ENCODE data around the gene MORF4L1. TPM values are rescaled to one million over a fixed set of nuclear protein-coding genes. Genes with fewer than 3 reads are reported as not detected.

Gene MORF4L1
- total and polyA plus RNA-seq, 2 experiments from 2014 or later: 520 to 571 TPM

- ATAC-seq (no peak), DNase-seq (ENCODE audit: low spot score) (no peak)
- Histone ChIP-seq H4K20me1 (replicated peaks; ENCODE audit: insufficient read depth) (no peaks in the 10 kb centered on the region), H3F3A (replicated peaks; ENCODE audit: low read depth) (no peaks in the 10 kb centered on the region), H3K4me3 (no peak overlapping the region), H3K36me3 (ENCODE audit: insufficient read depth) (no peaks in the 10 kb centered on the region), H3K9me2 (ENCODE audit: insufficient read depth) (no peaks in the 10 kb centered on the region), H3K27me3 (ENCODE audit: insufficient read depth) (no peaks in the 10 kb centered on the region), H3K79me2 (replicated peaks; ENCODE audit: insufficient read depth) (no peaks in the 10 kb centered on the region), H3K4me2 (no peak overlapping the region), H2AFZ (no peak overlapping the region), H3K4me1 (ENCODE audit: insufficient read depth) (peaks cover 9% of the 10 kb centered on the region), H3K27ac (ENCODE audit: low read depth) (no peak overlapping the region)
- Mint-ChIP-seq H3K27ac (no peak overlapping the region), H3K36me3 (ENCODE audit: low read depth) (no peaks in the 10 kb centered on the region), H3K9me3 (peaks cover 9% of the 10 kb centered on the region; the same call in 2 of the 3 replicates), H3K4me1 (peaks cover 9% of the 10 kb centered on the region; the same call in 2 of the 3 replicates), H3K4me3 (no peak overlapping the region), H3K27me3 (ENCODE audit: insufficient read depth, low read depth, poor library complexity) (peaks cover 7% of the 10 kb centered on the region)
- no peak for TF ChIP-seq ZNF114 (CRISPR knock-in tag; IDR thresholded peaks at IDR 0.05)
- TF ChIP-seq ZNF331 (CRISPR knock-in tag; IDR thresholded peaks at IDR 0.05; ENCODE audit: low read depth): no peak
- TF ChIP-seq, protein P1, sequence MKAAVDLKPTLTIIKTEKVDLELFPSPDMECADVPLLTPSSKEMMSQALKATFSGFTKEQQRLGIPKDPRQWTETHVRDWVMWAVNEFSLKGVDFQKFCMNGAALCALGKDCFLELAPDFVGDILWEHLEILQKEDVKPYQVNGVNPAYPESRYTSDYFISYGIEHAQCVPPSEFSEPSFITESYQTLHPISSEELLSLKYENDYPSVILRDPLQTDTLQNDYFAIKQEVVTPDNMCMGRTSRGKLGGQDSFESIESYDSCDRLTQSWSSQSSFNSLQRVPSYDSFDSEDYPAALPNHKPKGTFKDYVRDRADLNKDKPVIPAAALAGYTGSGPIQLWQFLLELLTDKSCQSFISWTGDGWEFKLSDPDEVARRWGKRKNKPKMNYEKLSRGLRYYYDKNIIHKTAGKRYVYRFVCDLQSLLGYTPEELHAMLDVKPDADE (IDR thresholded peaks at IDR 0.05): no peak
- TF ChIP-seq NANOG (IDR thresholded peaks at IDR 0.05; ENCODE audit: borderline replicate concordance): no peak
- TF ChIP-seq, protein P2, sequence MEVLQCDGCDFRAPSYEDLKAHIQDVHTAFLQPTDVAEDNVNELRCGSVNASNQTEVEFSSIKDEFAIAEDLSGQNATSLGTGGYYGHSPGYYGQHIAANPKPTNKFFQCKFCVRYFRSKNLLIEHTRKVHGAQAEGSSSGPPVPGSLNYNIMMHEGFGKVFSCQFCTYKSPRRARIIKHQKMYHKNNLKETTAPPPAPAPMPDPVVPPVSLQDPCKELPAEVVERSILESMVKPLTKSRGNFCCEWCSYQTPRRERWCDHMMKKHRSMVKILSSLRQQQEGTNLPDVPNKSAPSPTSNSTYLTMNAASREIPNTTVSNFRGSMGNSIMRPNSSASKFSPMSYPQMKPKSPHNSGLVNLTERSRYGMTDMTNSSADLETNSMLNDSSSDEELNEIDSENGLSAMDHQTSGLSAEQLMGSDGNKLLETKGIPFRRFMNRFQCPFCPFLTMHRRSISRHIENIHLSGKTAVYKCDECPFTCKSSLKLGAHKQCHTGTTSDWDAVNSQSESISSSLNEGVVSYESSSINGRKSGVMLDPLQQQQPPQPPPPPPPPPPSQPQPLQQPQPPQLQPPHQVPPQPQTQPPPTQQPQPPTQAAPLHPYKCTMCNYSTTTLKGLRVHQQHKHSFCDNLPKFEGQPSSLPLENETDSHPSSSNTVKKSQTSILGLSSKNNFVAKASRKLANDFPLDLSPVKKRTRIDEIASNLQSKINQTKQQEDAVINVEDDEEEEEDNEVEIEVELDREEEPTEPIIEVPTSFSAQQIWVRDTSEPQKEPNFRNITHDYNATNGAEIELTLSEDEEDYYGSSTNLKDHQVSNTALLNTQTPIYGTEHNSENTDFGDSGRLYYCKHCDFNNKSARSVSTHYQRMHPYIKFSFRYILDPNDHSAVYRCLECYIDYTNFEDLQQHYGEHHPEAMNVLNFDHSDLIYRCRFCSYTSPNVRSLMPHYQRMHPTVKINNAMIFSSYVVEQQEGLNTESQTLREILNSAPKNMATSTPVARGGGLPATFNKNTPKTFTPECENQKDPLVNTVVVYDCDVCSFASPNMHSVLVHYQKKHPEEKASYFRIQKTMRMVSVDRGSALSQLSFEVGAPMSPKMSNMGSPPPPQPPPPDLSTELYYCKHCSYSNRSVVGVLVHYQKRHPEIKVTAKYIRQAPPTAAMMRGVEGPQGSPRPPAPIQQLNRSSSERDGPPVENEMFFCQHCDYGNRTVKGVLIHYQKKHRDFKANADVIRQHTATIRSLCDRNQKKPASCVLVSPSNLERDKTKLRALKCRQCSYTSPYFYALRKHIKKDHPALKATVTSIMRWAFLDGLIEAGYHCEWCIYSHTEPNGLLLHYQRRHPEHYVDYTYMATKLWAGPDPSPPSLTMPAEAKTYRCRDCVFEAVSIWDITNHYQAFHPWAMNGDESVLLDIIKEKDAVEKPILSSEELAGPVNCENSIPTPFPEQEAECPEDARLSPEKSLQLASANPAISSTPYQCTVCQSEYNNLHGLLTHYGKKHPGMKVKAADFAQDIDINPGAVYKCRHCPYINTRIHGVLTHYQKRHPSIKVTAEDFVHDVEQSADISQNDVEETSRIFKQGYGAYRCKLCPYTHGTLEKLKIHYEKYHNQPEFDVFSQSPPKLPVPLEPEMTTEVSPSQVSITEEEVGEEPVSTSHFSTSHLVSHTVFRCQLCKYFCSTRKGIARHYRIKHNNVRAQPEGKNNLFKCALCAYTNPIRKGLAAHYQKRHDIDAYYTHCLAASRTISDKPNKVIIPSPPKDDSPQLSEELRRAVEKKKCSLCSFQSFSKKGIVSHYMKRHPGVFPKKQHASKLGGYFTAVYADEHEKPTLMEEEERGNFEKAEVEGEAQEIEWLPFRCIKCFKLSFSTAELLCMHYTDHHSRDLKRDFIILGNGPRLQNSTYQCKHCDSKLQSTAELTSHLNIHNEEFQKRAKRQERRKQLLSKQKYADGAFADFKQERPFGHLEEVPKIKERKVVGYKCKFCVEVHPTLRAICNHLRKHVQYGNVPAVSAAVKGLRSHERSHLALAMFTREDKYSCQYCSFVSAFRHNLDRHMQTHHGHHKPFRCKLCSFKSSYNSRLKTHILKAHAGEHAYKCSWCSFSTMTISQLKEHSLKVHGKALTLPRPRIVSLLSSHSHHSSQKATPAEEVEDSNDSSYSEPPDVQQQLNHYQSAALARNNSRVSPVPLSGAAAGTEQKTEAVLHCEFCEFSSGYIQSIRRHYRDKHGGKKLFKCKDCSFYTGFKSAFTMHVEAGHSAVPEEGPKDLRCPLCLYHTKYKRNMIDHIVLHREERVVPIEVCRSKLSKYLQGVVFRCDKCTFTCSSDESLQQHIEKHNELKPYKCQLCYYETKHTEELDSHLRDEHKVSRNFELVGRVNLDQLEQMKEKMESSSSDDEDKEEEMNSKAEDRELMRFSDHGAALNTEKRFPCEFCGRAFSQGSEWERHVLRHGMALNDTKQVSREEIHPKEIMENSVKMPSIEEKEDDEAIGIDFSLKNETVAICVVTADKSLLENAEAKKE (CRISPR knock-in tag; IDR thresholded peaks at IDR 0.05): no peak
These were observed 16.9 kb upstream of the MORF4L1 start for GRCh38 chr15:78855746-78856145.

Measured in GM23338 (cell line).